ENCODE data around the gene PBX1.

GRCh38 chr1:164701189-164701761 lies 142.3 kb downstream of the PBX1 start:
- TF ChIP-seq EZH2 (optimal IDR thresholded peaks at IDR 0.05; ENCODE audit: low read depth, low read length) (no peak), CTCF (IDR thresholded peaks at IDR 0.05; ENCODE audit: low read length) (no peak), EZH2phosphoT487 (IDR thresholded peaks at IDR 0.05; ENCODE audit: low read length) (no peak)
